GOT3 (cell line): Measurements from ENCODE around the gene MRPL51.

Experiments used
- DNase-seq: peaks from one replicate; lab custom pipeline; 2025; ENCODE audit warnings: mixed read lengths; lab: John Stamatoyannopoulos, UW

Gene MRPL51

GRCh38 chr12:6461401-6462233 lies 31.4 kb downstream of the MRPL51 start:
- DNase-seq = no peak

- DNase-seq = no peak
These were observed 32.2 kb downstream of the MRPL51 start for GRCh38 chr12:6460751-6461371.

- no peak for DNase-seq
These were observed 34.1 kb downstream of the MRPL51 start for GRCh38 chr12:6459004-6459337.

GRCh38 chr12:6458281-6459003 lies 34.6 kb downstream of the MRPL51 start:
- DNase-seq = no peak

- DNase-seq = no peak
These were observed 35.7 kb downstream of the MRPL51 start for GRCh38 chr12:6457220-6457945.

GRCh38 chr12:6452944-6453630 lies 40.0 kb downstream of the MRPL51 start:
- no peak for DNase-seq

GRCh38 chr12:6452245-6452943 lies 40.7 kb downstream of the MRPL51 start:
- DNase-seq = no peak

GRCh38 chr12:6451348-6452244 lies 41.5 kb downstream of the MRPL51 start, which contains the start of gene TAPBPL:
TAPBPL (plus strand) TSS chr12:6452042; CDS start chr12:6452249, 207 bp downstream.
- DNase-seq = peak; percentile 22

- no peak for DNase-seq
These were observed 42.2 kb downstream of the MRPL51 start for GRCh38 chr12:6450869-6451347.

GRCh38 chr12:6450091-6450868 lies 42.8 kb downstream of the MRPL51 start:
- DNase-seq = no peak

GRCh38 chr12:6444704-6445688 lies 48.1 kb downstream of the MRPL51 start, which contains the start of gene CD27:
CD27 (plus strand) TSS chr12:6444955; CDS start chr12:6445096, 141 bp downstream.
- no peak for DNase-seq

- no peak for DNase-seq
These were observed 49.0 kb downstream of the MRPL51 start for GRCh38 chr12:6444031-6444430.

- no peak for DNase-seq
These were observed 49.6 kb downstream of the MRPL51 start for GRCh38 chr12:6443361-6443983.

GRCh38 chr12:6442836-6443235 lies 50.2 kb downstream of the MRPL51 start:
- no peak for DNase-seq
